Astrocyte (in vitro differentiated cells and primary cell): ENCODE measurements around the gene COX7C. TPM values are rescaled to one million over a fixed set of nuclear protein-coding genes. Genes with fewer than 3 reads are reported as not detected.

Experiments used
- DNase-seq: peaks from one replicate; pipeline ENCODE4 v3.0.0-alpha.2; 2010; ENCODE audit warnings: low read depth
- FAIRE-seq: peaks from 2 replicates; lab custom pipeline; 2011; peaks lifted over from hg19 to GRCh38; lab: Jason Lieb, UNC
- H2AFZ ChIP-seq: 2 replicates; pipeline ENCODE4 v1.6.0; 2012; ENCODE audit warnings: low read depth, low read length, inconsistent platforms
- H3K27ac ChIP-seq: 2 replicates; pipeline ENCODE4 v1.5.1; 2011; ENCODE audit warnings: low read depth, low read length, inconsistent platforms
- H3K27me3 ChIP-seq: 2 replicates; pipeline ENCODE4 v1.6.0; 2011; ENCODE audit warnings: low read length, inconsistent platforms; ENCODE audit not compliant: insufficient read depth
- H3K36me3 ChIP-seq: 2 replicates; pipeline ENCODE4 v1.5.1; 2011; ENCODE audit warnings: low read length, inconsistent platforms; ENCODE audit not compliant: insufficient read depth
- H3K4me1 ChIP-seq: 2 replicates; pipeline ENCODE4 v1.5.1; 2011; ENCODE audit warnings: low read length, inconsistent platforms; ENCODE audit not compliant: insufficient read depth
- H3K4me2 ChIP-seq: 2 replicates; pipeline ENCODE4 v1.6.0; 2012; ENCODE audit warnings: low read length, inconsistent platforms
- H3K4me3 ChIP-seq: 2 replicates; pipeline ENCODE4 v1.5.1; 2011; ENCODE audit warnings: low read depth, mild to moderate bottlenecking, low read length, inconsistent platforms; ENCODE audit not compliant: insufficient read depth
- H3K79me2 ChIP-seq: 2 replicates; pipeline ENCODE4 v1.6.0; 2012; ENCODE audit warnings: mild to moderate bottlenecking, low read length, inconsistent platforms; ENCODE audit not compliant: insufficient read depth
- H3K9ac ChIP-seq: 2 replicates; pipeline ENCODE4 v1.6.0; 2012; ENCODE audit warnings: mild to moderate bottlenecking, low read length, inconsistent platforms
- H3K9me3 ChIP-seq: 2 replicates; pipeline ENCODE4 v1.5.1; 2012; ENCODE audit warnings: low read depth, mild to moderate bottlenecking, low read length, inconsistent platforms; ENCODE audit not compliant: insufficient read depth
- H4K20me1 ChIP-seq: 2 replicates; pipeline ENCODE4 v1.6.0; 2012; ENCODE audit warnings: low read length, inconsistent platforms; ENCODE audit not compliant: insufficient read depth
- H3K27ac Mint-ChIP-seq: one replicate; pipeline ENCODE4 v1.8.0; 2021; ENCODE audit warnings: mild to moderate bottlenecking, mixed read lengths; ENCODE audit not compliant: unreplicated experiment
- H3K27me3 Mint-ChIP-seq: one replicate; pipeline ENCODE4 v1.8.0; 2021; ENCODE audit warnings: low read depth, mixed read lengths; ENCODE audit not compliant: unreplicated experiment
- H3K36me3 Mint-ChIP-seq: one replicate; pipeline ENCODE4 v1.8.0; 2021; ENCODE audit warnings: low read depth, mixed read lengths; ENCODE audit not compliant: unreplicated experiment
- H3K4me1 Mint-ChIP-seq: one replicate; pipeline ENCODE4 v1.8.0; 2021; ENCODE audit warnings: low read depth, mixed read lengths; ENCODE audit not compliant: unreplicated experiment
- H3K4me3 Mint-ChIP-seq: one replicate; pipeline ENCODE4 v1.8.0; 2021; ENCODE audit warnings: mild to moderate bottlenecking, moderate library complexity, mixed read lengths; ENCODE audit not compliant: unreplicated experiment
- H3K9me3 Mint-ChIP-seq: one replicate; pipeline ENCODE4 v1.8.0; 2021; ENCODE audit warnings: mild to moderate bottlenecking, mixed read lengths; ENCODE audit not compliant: unreplicated experiment
- EZH2 ChIP-seq: IDR thresholded peaks from 2 replicates; pipeline ENCODE4 v1.6.1; 2012; ENCODE audit warnings: mild to moderate bottlenecking, low read length, inconsistent platforms; ENCODE audit not compliant: insufficient read depth
- total RNA-seq: library from RNA; stranded (reverse); gene quantifications from 2 replicates; pipeline ENCODE4 v1.2.1, GENCODE V29; 2021
- TF ChIP-seq, protein P1 (sequence below): IDR thresholded peaks from 2 replicates; pipeline ENCODE4 v1.5.1; 2011; ENCODE audit warnings: low read depth, mild to moderate bottlenecking, inconsistent platforms, low read length, moderate library complexity; ENCODE audit not compliant: insufficient read depth

The COX7C gene
- total RNA-seq, 1 donor from 2014 or later, result 459 TPM

DNA sequence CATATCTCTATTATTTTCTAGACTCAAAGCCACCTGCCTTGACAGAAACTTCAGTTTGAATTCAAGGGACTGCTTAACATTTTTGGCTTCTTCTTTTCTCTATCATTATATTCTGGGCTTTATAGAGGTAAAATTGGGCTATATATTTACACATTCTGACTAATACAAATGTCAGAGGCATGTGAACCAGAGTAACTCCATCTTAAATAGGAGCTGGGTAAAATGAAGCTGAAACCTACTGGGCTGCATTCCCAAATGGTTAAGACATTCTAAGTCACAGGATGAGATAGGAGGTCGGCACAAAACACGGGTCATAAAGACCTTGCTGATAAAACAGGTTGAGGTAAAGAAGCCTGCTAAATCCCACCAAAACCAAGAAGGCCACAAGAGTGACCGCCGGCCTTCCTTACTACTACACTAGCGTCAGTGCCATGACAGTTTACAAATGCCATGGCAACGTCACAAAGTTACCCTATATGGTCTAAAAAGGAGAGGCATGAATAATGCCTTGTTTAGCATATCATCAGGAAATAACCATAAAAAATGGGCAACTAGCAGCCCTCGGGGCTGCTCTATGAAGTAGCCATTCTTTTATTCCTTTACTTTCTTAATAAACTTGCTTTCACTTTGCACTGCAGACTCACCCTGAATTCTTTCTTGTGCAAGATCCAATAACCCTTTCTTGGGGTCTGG, 44.8 kb upstream of the COX7C start:
- H3K27ac Mint-ChIP-seq, result no peak overlapping the region
- FAIRE-seq, result no peak
- no peak overlapping the region for H3K27ac ChIP-seq

DNA sequence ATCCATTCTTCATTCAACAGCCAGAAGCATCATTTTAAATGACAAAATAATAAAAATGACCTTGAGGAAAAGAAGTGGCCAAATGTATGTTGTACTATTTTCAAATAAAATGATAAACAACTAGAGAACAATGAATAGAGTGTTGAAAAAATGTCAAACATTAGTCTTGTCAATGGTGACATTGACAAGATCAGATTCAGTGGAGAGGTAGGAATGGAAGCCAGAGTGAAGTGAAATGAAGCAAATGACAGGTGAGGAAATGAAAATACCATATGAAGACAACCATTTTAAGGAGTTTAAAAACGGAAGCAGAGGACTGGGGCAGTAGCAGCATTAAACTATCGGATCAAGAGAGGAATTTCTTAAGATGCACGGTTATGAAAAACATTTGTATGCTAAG, 38.2 kb upstream of the COX7C start:
- FAIRE-seq, result no peak
- Histone ChIP-seq H3K4me1 (no peaks in the 10 kb centered on the region), H3K27ac (no peak overlapping the region), H4K20me1 (no peaks in the 10 kb centered on the region), H3K4me2 (no peak overlapping the region), H2AFZ (no peak overlapping the region), H3K9ac (no peak overlapping the region), H3K9me3 (no peaks in the 10 kb centered on the region), H3K79me2 (no peaks in the 10 kb centered on the region), H3K4me3 (no peak overlapping the region), H3K36me3 (no peaks in the 10 kb centered on the region), H3K27me3 (no peaks in the 10 kb centered on the region)
- no peak overlapping the region for H3K4me3 Mint-ChIP-seq
- H3K9me3 Mint-ChIP-seq, result no peaks in the 10 kb centered on the region
- TF ChIP-seq EZH2, result no peak
- TF ChIP-seq, protein P1, sequence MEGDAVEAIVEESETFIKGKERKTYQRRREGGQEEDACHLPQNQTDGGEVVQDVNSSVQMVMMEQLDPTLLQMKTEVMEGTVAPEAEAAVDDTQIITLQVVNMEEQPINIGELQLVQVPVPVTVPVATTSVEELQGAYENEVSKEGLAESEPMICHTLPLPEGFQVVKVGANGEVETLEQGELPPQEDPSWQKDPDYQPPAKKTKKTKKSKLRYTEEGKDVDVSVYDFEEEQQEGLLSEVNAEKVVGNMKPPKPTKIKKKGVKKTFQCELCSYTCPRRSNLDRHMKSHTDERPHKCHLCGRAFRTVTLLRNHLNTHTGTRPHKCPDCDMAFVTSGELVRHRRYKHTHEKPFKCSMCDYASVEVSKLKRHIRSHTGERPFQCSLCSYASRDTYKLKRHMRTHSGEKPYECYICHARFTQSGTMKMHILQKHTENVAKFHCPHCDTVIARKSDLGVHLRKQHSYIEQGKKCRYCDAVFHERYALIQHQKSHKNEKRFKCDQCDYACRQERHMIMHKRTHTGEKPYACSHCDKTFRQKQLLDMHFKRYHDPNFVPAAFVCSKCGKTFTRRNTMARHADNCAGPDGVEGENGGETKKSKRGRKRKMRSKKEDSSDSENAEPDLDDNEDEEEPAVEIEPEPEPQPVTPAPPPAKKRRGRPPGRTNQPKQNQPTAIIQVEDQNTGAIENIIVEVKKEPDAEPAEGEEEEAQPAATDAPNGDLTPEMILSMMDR, result no peak
- no peak for DNase-seq
- H3K4me1 Mint-ChIP-seq, result no peaks in the 10 kb centered on the region
- no peak overlapping the region for H3K27ac Mint-ChIP-seq
- H3K27me3 Mint-ChIP-seq, result no peaks in the 10 kb centered on the region
- H3K36me3 Mint-ChIP-seq, result no peaks in the 10 kb centered on the region

More for the DNA sequence above, 44.8 kb upstream of the COX7C start:
- Histone ChIP-seq H3K27me3 (no peaks in the 10 kb centered on the region), H3K36me3 (no peaks in the 10 kb centered on the region), H3K79me2 (no peaks in the 10 kb centered on the region), H2AFZ (no peak overlapping the region), H3K9ac (no peak overlapping the region), H3K9me3 (no peaks in the 10 kb centered on the region), H3K4me2 (no peak overlapping the region), H3K4me1 (no peaks in the 10 kb centered on the region), H3K4me3 (no peak overlapping the region), H4K20me1 (no peaks in the 10 kb centered on the region)
- Mint-ChIP-seq H3K4me1 (no peaks in the 10 kb centered on the region), H3K9me3 (peaks cover 2% of the 10 kb centered on the region), H3K36me3 (peaks cover 3% of the 10 kb centered on the region), H3K27me3 (no peaks in the 10 kb centered on the region), H3K4me3 (no peak overlapping the region)
- TF ChIP-seq, protein P1, result no peak
- TF ChIP-seq EZH2, result no peak
- DNase-seq, result no peak

DNA sequence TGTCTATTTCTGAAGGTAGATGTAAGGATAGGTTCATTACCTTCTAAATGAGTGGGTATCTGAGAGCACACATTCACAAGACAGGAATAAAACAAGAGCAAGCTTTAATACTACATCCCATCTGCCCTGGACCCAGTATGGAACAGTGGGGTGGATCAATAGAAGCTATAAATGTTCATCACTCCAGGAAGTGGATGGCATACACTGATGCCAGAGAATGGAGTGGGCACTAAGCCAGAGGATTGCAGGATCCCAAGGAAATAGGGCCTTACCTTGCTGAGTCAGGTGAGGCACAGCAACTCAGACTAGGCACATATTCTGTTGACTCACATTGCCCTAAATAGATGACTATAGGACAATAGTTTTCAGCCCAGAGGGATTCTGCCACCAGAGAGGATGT, 21.3 kb upstream of the COX7C start:
- TF ChIP-seq EZH2, result no peak
- Mint-ChIP-seq H3K27ac (no peak overlapping the region), H3K4me3 (no peak overlapping the region), H3K36me3 (no peaks in the 10 kb centered on the region), H3K9me3 (no peaks in the 10 kb centered on the region), H3K4me1 (no peaks in the 10 kb centered on the region), H3K27me3 (no peaks in the 10 kb centered on the region)
- H3K4me3 ChIP-seq, result no peak overlapping the region
- no peaks in the 10 kb centered on the region for H3K4me1 ChIP-seq
- no peak overlapping the region for H3K27ac ChIP-seq
- H4K20me1 ChIP-seq, result no peaks in the 10 kb centered on the region
- H3K9ac ChIP-seq, result no peak overlapping the region
- no peak overlapping the region for H2AFZ ChIP-seq
- no peak overlapping the region for H3K4me2 ChIP-seq
- no peaks in the 10 kb centered on the region for H3K79me2 ChIP-seq
- no peaks in the 10 kb centered on the region for H3K36me3 ChIP-seq
- no peaks in the 10 kb centered on the region for H3K9me3 ChIP-seq
- no peak for DNase-seq
- FAIRE-seq, result no peak
- H3K27me3 ChIP-seq, result no peaks in the 10 kb centered on the region
